GM21619 (cell line): ENCODE data around the gene BRD3OS.

Experiments used
- ATAC-seq: cut with Tn5 transposase; IDR thresholded peaks from one replicate; pipeline ENCODE4 v1.9.1; 2021; ENCODE audit not compliant: unreplicated experiment

The BRD3OS gene

DNA sequence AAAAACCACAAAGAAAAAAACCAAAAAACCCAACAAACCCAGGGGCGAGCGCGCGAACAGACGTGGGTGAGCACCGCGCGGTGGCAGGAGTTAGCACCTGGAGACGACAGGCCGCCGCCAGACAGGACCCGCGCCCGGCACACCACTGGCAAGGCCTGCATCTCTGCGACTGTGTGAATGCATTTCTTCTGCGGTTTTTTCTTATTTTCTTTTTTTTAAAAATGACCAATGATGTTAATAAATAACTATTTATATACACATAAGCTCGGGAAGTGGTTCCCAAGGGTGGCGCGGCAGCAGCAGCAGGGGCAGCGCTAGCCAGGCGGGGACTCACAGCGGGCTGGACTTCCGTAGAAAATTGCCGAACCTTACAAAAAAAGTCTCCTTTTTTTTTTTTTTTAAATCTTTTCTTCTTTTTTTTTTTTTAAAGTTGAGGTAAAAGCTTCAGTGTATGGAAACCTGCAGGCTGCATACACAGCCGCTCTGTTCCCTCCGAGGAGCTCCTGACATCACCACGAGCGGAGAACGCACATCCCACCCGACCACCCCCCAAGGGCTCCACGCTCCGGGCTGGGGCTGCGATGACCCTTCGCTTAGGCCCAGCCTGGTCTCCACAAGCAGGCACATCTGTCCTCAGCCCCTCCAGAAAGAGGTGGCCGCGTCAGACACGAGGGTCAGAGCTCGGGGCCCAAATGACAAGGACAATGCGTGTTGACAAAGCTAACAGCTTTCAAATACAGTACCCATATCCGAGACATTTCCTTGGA, 7.4 kb downstream of the BRD3OS start:
- no peak for ATAC-seq

DNA sequence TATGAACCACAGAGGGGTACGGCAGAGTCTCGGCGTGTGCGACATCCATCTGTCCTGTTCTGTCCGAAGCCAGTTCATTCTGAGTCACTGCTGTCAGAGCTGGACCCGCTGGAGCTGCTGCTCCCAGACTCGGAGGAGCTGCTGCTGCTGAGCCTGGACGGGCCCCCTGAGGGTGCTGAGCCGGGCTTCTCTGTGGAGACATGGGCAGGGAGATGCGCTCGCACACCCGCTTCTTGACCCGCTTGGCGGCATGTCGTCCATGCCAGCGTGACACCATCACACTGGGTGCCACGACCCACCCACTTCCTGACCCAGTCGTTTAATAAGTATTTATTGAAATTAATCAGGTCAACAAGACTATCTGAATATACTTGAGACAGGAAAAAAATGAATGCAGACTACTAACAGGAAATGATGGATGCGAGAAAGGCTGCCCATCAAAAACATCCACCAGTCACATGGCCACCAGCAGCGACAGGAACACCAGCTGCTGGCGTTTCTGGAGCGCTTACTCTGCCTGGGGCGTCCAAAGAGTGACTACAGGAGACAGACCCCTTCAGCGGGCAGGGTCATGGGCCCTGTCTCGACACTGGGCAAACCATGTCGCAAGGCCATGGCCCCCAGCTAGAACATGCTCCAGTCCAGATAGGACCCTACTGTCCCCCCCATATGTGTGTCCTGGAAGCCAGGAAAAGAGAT, 8.4 kb downstream of the BRD3OS start:
- ATAC-seq: no peak

DNA sequence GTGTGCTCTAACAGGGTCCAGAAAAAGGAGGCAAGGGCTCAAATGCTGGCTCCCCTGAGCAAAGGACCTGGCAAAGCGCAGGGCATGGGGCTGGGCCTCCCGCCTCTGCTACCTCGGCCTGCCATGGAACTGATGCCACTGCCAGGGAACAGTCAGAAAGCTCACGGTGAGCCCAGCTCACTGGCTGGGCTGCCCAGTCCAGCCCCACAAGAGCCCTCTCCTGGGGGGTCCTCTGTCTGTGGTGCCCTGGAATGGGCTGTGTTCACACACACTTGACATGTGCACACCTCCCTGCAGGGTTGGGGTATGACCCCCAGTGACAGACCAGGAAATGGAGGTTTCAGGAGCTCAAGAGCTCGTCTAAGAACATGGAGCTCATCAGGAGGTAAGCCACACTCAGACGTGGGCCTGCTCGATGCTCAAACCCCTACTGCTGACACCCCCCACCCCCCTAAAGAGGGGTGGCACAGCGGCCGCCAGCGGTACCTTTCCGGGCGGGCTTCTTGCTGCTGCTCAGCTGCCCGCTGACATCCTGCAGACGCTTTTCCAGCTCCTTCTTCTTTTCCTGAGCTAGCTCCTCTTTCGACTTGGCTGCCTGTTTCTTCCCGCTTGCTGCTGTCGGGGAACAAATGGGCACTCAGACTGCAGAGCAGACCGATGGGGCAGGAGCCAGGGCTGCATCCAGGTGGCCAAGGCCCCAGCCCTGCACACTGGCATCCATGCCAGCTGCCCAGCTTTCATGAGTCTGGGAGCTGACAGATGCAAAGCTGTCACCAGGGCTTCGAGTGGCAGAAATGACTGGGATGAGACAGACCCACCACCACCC, 9.1 kb downstream of the BRD3OS start:
- ATAC-seq: no peak

DNA sequence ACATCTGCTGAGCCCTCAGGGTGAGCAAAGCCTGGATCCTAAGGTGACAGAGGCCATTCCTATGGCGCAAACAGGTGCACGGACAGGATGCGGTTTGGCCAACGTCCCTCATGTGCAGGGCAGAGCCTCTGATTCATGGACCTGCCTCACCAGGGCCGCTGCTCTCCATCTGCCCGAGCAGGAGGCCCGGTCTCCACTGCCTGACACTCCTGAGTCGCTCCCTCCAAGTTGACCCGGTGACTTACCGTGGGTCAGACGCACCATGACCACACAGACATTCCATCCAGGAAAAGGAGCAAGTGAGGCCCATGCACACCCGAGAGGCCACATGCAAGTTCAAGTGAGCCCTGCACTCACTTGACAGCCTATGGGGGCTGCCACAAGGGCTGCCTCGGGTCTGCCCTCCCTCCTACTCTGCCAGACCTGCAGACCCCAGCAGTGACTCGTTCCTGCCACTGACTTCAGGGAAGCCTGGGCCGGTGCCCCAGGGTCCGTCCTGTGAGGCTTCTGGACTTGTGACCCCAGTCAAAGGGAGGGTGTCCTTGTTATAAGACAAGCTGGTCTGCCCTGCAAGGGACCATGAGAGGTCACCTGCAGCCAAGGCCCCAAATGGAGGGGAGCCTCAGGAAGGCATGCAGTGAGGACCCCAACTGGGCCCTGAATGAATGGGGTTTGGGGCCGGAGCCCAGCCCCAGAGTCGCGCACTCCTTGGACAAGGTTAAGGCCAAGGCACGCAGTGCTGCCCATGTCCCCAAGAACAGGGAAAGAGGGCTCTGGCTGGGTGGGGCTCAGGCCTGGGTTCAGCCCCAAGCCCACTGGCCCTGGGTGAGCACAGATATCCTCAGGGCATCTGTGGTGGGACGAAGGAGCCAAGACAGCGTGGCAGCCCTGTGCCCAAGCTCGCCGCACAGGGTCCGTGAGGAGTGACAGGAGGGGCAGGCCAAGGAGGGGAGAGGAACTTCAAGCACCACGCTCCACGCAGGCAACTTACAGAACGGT, 10.1 kb downstream of the BRD3OS start:
- no peak for ATAC-seq

DNA sequence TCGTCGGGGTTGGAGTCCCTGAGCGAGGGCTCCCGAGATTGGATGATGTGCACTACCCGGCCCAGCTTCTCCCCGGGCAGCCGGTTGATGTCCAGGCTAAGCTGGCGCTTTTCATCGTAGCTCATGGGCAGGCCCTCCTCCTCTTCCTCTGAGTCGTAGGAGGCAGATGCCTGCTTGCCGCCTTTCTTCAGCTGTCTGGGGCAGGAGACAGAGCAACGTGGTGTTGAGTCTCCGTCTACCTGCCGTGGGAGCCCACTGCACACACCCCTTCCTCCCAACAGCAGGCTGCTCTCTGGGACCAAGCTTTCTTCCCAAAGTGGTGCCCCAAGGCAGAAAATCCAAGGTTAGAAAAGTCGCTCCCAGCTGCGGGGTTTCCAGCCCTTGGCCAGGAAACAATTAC, 10.8 kb downstream of the BRD3OS start:
- no peak for ATAC-seq

DNA sequence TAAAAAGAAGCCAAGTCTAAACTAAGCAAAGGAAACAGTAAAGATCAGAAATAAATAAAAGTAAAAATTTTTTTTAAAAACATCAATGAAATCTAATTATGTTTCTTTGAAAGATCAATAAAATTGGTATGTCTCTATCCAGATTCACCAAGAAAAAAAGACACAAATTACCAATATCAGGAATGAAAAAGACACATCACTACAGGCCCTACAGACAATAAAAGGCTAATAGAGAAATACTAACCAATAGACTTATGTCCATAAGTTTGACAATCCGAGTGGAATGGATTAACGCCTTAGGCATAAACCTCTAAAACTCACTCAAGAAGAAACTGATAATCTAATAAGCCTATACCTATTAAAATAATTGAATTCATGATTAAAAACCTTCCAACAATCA, 12.4 kb downstream of the BRD3OS start:
- ATAC-seq: no peak

DNA sequence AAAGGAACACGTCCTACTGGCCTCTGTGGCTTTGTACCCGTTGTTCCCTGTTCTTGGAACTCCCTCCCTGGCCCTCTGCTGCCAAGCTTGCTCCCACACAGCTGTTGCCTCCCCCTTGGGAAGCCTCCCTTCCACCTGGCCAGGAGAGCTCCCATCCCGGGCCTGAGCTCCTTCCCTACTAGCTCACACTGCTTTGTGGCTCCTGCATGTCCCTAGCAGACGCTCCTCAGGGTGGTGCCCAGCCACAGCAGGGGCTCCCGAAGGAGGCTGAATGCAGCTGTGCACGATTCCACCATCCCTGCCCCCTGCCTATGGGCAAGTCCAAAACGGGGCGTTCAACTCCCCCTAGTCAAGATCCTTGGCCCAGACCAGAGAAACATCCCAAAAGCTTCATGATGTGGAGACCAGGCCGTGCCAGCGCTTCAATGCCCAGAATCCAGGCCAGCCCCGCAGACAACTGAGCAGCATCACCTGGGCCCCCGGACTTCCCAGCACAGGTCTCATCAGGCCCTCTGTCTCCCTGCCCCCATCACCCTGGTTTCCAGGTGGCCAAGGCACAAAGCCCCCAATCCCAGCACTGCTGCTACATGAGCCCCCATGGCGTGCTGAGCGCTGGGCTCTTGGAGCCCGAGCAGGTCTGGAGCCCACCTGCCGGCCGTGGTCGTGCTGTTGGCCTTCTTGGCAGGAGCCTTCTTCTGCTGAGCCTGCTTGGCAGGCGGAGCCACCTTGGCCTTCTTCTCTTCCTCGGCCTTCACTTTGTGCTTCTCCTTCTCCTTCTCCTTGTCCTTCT, 14.3 kb downstream of the BRD3OS start:
- no peak for ATAC-seq

DNA sequence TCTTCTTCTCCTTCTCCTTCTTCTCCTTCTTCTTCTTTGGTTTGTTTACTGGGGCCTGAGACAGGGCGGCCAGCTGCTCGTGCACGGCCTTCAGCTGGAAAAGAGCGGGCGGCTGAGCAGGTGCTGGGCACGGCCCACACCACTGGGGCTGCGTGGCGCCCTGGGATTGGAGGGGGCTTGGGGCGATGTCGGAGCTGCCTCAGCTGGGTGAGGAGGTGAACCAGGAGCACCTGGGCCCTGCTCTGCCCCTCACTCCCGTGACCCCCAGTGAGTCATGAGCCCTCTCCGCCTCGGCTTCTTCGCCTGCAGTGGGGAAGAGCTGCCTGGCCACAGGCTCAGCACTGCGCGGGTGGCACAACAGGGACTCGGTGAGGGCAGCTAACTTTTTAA, 14.9 kb downstream of the BRD3OS start:
- ATAC-seq: no peak

DNA sequence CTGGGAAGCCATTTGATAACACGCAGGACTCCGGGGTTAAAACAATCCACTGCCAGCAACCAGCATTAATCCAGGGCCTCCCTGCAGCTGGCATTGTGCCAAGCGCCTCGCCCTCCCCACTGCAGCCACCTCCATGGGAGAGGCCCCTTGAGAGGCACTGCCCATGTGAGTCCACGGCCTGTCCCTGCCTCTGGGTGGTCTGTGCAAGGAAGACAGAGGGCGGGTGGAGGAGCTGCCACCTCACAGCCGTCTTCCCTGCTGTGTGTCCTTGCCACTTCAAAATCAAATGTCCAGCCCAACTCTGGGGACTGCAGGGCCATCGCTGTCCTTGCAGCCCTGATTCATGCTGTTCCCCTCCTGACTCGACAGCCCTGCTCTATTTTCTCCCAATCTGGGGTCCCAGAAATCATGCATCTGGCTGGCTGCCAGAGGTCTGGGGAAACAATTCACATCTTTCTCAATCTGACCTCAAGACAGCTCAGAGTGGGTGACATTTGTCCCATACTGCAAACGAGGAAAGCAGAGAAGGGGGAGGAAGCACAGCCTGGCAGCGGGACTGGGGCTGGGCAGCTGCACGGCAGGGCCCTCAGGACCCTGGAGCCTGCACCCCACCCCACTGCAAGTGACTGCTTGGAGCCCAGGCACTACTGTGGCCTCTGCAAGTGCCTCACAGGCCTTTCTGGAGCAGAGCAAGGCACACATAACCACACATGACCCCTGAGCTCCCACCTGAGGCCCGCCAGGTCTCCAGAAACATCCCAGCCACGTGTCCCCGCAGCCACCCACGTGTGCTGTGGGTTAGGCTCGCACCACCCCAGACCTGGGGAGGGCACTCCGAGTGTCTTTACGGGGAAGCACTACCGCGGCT, 15.7 kb downstream of the BRD3OS start:
- no peak for ATAC-seq

DNA sequence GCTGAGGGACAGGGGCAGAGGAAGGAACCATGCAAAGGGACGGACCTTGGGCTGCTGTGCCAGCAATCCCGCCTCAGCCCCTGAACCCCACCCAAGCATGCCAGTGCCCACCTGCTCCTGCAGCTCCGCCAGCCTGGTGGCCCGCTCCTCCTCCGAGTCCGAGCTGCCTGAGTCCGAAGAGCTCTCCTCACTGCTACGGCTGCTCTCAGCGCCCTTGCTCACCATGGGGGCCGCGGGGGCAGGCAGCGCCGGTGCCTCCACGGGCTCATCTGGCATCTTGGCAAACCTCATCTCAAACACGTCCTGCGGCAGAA, 16.3 kb downstream of the BRD3OS start:
- no peak for ATAC-seq

DNA sequence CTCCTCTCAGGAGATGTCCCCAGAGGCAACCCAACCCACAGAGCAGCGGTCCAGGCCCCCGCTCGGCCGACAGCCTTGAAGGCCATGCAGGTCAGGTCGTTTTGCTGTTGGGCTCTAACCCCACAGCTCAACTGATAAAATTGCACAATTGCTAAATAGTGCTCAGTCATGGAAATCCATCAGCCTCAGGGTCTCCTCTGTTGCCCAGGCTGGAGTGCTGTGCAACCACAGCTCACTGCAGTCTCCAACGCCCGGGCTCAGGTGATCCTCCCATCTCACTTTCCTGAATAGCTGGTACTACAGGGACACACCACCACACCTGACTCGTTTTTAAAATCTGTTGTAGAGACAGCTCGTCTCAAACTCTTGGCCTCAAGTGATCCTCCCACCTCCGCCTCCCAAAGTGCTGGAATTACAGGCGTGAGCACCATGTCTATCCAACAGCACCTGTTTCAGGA, 18.3 kb downstream of the BRD3OS start:
- ATAC-seq: no peak

DNA sequence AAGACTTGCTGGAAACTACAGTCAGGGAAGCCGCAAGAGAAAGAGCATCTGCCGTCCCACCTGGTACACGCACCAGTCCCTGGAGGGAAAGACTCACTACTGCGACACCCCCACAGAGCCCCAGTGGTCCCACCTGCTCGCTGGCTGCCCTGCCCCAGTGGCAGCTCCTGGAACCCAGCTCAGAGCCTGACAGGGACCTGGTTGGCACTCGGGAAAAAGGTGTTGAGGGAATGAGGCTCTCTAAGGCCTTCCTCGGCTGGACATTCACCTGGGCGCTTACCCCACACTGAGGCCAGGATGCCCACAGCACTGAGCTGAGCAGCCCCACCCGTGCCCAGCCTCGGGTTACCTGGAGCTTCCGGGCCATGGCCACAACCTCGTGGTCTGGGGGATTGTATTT, 19.7 kb downstream of the BRD3OS start:
- ATAC-seq: no peak

DNA sequence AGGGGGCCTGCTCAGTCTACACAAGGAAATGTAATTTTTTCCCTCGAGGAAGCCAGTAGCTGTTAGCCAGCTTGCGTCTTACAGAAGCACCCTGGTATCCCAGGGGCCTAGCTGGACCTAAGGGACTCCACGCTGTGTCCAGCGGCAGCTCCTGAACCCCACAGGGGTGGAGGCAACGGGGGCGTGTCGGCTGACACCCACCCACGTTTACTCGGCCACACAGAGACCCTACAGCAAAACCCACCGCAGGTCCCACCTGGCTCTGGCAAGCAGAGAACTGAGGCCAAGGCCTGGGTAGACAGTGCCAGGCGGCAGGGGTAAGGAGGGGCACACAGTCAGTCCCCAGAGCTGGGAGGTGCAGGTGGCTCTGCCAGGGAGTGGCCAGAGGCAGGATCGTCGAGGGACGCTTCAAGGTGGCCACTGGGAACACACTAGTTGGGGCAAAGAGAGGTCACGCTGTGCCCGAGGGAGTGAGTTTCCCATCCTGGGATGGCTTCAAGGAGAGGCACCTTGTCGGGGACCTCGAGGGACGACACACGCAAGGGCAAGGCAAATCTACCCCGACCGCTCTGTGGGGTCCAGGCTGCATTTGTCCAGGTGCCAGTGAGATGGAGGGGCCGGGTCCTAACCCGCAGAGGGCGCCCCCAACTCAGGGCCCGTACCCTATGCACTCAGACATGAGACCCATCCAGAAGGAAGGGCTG, 20.7 kb downstream of the BRD3OS start:
- no peak for ATAC-seq

DNA sequence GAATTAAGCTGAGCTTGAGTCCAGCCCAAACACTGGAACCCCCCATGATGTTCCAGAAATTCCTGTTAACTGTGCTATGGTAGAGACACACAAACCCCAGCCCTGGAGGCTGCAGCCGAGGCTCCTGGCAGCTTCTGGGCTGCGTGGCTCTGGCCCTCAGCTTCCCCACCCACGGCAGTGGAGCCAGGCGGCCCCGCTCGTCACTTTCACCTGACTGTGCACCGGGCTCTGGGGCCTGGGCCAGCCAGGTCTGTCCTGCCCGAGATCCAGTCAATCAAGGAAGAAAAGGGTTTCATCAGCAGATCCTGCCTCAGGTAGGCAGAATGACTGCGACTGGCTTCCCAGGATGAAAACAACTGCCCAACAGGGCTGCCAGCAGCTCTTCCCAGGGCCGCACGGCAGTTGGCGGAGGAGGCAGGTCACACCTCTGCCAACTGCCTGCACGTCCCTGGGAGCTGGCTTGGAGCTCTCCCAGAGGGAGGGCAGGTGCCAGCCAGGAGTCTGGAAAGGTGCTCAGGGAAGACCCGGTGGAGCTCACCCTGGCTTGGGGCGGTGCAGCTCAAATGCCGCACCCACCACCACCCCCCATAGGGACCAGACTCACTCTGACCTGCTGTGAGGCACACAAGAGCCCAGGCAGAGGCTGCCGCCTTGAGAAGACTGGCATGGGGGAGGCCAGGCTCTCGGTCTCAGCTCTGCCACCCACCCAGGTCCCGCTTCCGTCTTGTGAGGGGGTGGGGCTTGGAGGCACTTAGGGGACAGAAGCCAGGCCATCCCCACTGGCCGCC, 21.8 kb downstream of the BRD3OS start:
- ATAC-seq: no peak

DNA sequence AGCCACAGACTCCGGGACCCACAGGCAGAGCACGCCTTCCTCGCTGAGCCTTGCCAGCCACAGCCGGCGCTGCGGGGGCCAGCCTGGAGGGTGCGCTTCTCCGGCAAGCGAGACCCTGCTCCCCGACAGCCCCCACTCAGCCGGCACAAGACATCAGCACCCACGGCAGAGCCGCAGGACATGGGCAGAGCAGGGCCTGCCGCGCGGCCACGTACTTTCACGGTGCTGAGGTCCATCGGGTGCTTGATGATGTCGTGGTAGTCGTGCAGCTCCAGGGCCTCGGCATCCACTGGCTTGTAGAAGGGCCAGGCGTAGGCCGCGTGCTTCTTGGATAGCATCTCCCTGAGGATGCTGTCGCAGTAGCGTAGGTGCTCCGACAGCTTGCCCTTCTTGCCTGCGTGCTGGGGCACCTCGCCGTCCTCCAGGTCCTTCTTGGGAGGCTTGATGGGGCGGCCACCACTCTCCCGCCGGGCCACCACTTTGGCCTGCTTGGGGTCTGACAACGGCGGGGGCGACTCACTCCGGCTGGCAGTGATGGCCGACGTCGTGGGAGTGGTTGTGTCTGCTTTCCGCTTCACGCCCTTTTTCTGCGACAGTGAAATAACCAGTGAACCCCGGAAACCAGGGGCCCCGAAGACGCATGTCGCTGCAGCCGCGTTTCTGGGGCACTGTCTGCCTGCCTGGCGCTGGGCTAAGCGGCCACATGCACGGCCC, 22.7 kb downstream of the BRD3OS start:
- no peak for ATAC-seq

DNA sequence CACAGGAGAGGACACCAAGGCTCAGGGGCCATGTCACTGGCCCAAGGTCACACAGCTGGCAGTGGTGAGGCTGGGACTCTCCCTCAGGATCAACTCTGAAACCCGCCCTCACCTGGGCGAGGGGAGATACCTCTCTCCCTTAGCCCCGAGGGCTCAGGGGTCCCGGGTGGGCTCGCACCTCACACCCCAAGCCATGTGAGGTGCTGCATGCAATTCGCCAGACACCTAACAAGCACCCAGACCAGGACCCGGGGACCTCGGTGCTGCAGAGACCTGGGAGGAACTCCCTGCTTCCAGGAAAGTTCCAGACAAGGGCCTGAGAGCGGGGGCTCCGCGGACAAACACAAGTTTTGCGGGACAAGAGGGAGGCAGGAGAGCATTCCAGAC, 23.3 kb downstream of the BRD3OS start:
- ATAC-seq: no peak

DNA sequence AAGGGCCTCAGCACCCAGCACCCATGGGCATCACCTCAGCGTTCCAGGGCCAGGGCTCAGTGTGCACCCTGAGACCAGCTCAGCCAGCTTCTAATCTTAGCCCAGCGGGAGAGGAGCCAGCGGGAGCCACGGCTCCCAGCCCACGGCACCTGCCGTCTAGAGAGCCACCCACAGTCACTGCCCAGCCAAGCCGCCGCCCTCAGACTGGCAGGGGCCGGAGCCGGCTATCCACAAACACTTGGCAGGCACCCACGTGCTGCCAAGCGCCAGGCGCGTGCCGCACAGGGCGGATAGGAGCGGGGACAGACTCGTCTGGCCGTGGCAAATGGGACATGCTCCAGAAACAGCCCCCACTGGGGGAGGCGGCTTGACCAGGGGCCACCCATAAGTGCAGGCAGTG, 24.0 kb downstream of the BRD3OS start:
- no peak for ATAC-seq
